Subcutaneous abdominal adipose tissue (tissue), 5 donors: ENCODE results near the gene ECPAS.

ENCODE experiments used
- H3K27ac ChIP-seq: one replicate; pipeline ENCODE4 v1.7.0; 2013; ENCODE audit warnings: low read depth, mild to moderate bottlenecking, inconsistent platforms, low read length, moderate library complexity
- H3K27me3 ChIP-seq, 5 donors: one replicate each; pipeline ENCODE4 v1.7.0; 2013; ENCODE audit warnings: low read length in 5 of 5, inconsistent platforms in 1 of 5; ENCODE audit not compliant: control insufficient read depth in 5 of 5, insufficient read depth in 4 of 5
- H3K36me3 ChIP-seq, 5 donors: one replicate each; pipeline ENCODE4 v1.7.0; 2013; ENCODE audit warnings: low read length in 5 of 5; ENCODE audit not compliant: control insufficient read depth in 5 of 5, insufficient read depth in 5 of 5
- H3K4me1 ChIP-seq, 5 donors: one replicate each; pipeline ENCODE4 v1.7.0; 2013; ENCODE audit warnings: low read length in 5 of 5, mild to moderate bottlenecking in 3 of 5, moderate library complexity in 1 of 5; ENCODE audit not compliant: control insufficient read depth in 5 of 5, insufficient read depth in 5 of 5
- H3K4me3 ChIP-seq, 5 donors: one replicate each; pipeline ENCODE4 v1.7.0; 2013; ENCODE audit warnings: low read length in 5 of 5, low read depth in 1 of 5
- H3K9ac ChIP-seq, 5 donors: one replicate each; pipeline ENCODE4 v1.7.0; 2013; ENCODE audit warnings: low read length in 5 of 5, mild to moderate bottlenecking in 4 of 5, moderate library complexity in 3 of 5
- H3K9me3 ChIP-seq, 5 donors: one replicate each; pipeline ENCODE4 v1.7.0; 2013; ENCODE audit warnings: low read length in 5 of 5; ENCODE audit not compliant: control insufficient read depth in 5 of 5
- donor health status: healthy.
- donor health status: healthy.
- donor health status: healthy.
- donor health status: healthy.
- donor health status: healthy.

The ECPAS gene

GRCh38 chr9:111400564-111400898 is 83.7 kb downstream of the ECPAS start:
- Histone ChIP-seq H3K27me3 (no peaks in the 10 kb centered on the region), H3K4me1 (peaks cover 0 to 13% (median 9%) of the 10 kb centered on the region in 5 donors), H3K27ac (no peak overlapping the region), H3K4me3 (no peak overlapping the region), H3K9ac (no peak overlapping the region), H3K9me3 (peaks cover 0 to 15% (median 11%) of the 10 kb centered on the region in 5 donors), H3K36me3 (peaks cover 38 to 69% (median 49%) of the 10 kb centered on the region in 5 donors)

GRCh38 chr9:111399772-111400563 is 84.2 kb downstream of the ECPAS start:
- H3K27me3 ChIP-seq: no peaks in the 10 kb centered on the region
- no peak overlapping the region for H3K9ac ChIP-seq
- peaks cover 43 to 72% (median 50%) of the 10 kb centered on the region in 5 donors for H3K36me3 ChIP-seq
- H3K4me1 ChIP-seq: peaks cover 0 to 13% (median 9%) of the 10 kb centered on the region in 5 donors
- peaks cover 0 to 13% (median 10%) of the 10 kb centered on the region in 5 donors for H3K9me3 ChIP-seq
- no peak overlapping the region for H3K27ac ChIP-seq
- H3K4me3 ChIP-seq: peak overlapping the region in 1 of 5 donors; percentile 35

GRCh38 chr9:111399211-111399739 is 84.9 kb downstream of the ECPAS start:
- peak overlapping the region in 1 of 5 donors; percentile 35 for H3K4me3 ChIP-seq
- peaks cover 0 to 13% (median 9%) of the 10 kb centered on the region in 5 donors for H3K4me1 ChIP-seq
- no peak overlapping the region for H3K27ac ChIP-seq
- no peaks in the 10 kb centered on the region for H3K27me3 ChIP-seq
- H3K9ac ChIP-seq: no peak overlapping the region
- H3K36me3 ChIP-seq: peaks cover 41 to 73% (median 49%) of the 10 kb centered on the region in 5 donors
- H3K9me3 ChIP-seq: peaks cover 0 to 10% (median 6%) of the 10 kb centered on the region in 5 donors

- no peak overlapping the region for H3K9ac ChIP-seq
- no peaks in the 10 kb centered on the region for H3K27me3 ChIP-seq
- peaks cover 55 to 88% (median 74%) of the 10 kb centered on the region in 5 donors for H3K36me3 ChIP-seq
- H3K4me1 ChIP-seq: peaks cover 0 to 3% (median 0%) of the 10 kb centered on the region in 5 donors
- H3K9me3 ChIP-seq: no peaks in the 10 kb centered on the region
- H3K27ac ChIP-seq: no peak overlapping the region
- H3K4me3 ChIP-seq: no peak overlapping the region
Observed at GRCh38 chr9:111393971-111394370, 90.2 kb downstream of the ECPAS start.

- Histone ChIP-seq H3K36me3 (peaks cover 67 to 97% (median 86%) of the 10 kb centered on the region in 5 donors), H3K9ac (no peak overlapping the region), H3K4me1 (no peaks in the 10 kb centered on the region)
Observed at GRCh38 chr9:111389406-111389805, 94.8 kb downstream of the ECPAS start.

GRCh38 chr9:111386386-111386785 is 97.8 kb downstream of the ECPAS start:
- Histone ChIP-seq H3K27me3 (no peaks in the 10 kb centered on the region), H3K9me3 (no peaks in the 10 kb centered on the region), H3K4me1 (no peaks in the 10 kb centered on the region), H3K9ac (no peak overlapping the region), H3K4me3 (no peak overlapping the region), H3K36me3 (peaks cover 73 to 95% (median 87%) of the 10 kb centered on the region in 5 donors), H3K27ac (no peak overlapping the region)

More at GRCh38 chr9:111389406-111389805, 94.8 kb downstream of the ECPAS start:
- H3K27me3 ChIP-seq: no peaks in the 10 kb centered on the region
- H3K9me3 ChIP-seq: no peaks in the 10 kb centered on the region
- H3K27ac ChIP-seq: no peak overlapping the region
- no peak overlapping the region for H3K4me3 ChIP-seq

GRCh38 chr9:111381006-111381405 is 103.2 kb downstream of the ECPAS start:
- no peak overlapping the region for H3K27ac ChIP-seq
- no peaks in the 10 kb centered on the region for H3K4me1 ChIP-seq
- no peak overlapping the region for H3K9ac ChIP-seq
- H3K4me3 ChIP-seq: no peak overlapping the region
- peaks cover 56 to 83% (median 69%) of the 10 kb centered on the region in 5 donors for H3K36me3 ChIP-seq
- no peaks in the 10 kb centered on the region for H3K9me3 ChIP-seq
- no peaks in the 10 kb centered on the region for H3K27me3 ChIP-seq

- Histone ChIP-seq H3K4me3 (no peak overlapping the region), H3K9ac (no peak overlapping the region), H3K27ac (no peak overlapping the region), H3K36me3 (peaks cover 67 to 84% (median 77%) of the 10 kb centered on the region in 5 donors), H3K4me1 (no peaks in the 10 kb centered on the region), H3K27me3 (no peaks in the 10 kb centered on the region), H3K9me3 (no peaks in the 10 kb centered on the region)
Observed at GRCh38 chr9:111375817-111376564, 108.2 kb downstream of the ECPAS start.

GRCh38 chr9:111375062-111375461 is 109.1 kb downstream of the ECPAS start:
- Histone ChIP-seq H3K4me3 (no peak overlapping the region), H3K4me1 (no peaks in the 10 kb centered on the region), H3K9me3 (no peaks in the 10 kb centered on the region), H3K9ac (no peak overlapping the region), H3K27ac (no peak overlapping the region), H3K36me3 (peaks cover 74 to 87% (median 82%) of the 10 kb centered on the region in 5 donors), H3K27me3 (no peaks in the 10 kb centered on the region)

GRCh38 chr9:111372297-111372696 is 111.9 kb downstream of the ECPAS start:
- Histone ChIP-seq H3K4me1 (no peaks in the 10 kb centered on the region), H3K36me3 (peaks cover 84 to 91% (median 89%) of the 10 kb centered on the region in 5 donors), H3K9me3 (no peaks in the 10 kb centered on the region), H3K27me3 (no peaks in the 10 kb centered on the region), H3K4me3 (no peak overlapping the region), H3K27ac (no peak overlapping the region), H3K9ac (no peak overlapping the region)
